ENCODE measurements around the gene FSTL1.

- TF ChIP-seq CTCF (IDR thresholded peaks at IDR 0.05; ENCODE audit: insufficient read depth, low read length) = no peak
- TF ChIP-seq, protein P1, sequence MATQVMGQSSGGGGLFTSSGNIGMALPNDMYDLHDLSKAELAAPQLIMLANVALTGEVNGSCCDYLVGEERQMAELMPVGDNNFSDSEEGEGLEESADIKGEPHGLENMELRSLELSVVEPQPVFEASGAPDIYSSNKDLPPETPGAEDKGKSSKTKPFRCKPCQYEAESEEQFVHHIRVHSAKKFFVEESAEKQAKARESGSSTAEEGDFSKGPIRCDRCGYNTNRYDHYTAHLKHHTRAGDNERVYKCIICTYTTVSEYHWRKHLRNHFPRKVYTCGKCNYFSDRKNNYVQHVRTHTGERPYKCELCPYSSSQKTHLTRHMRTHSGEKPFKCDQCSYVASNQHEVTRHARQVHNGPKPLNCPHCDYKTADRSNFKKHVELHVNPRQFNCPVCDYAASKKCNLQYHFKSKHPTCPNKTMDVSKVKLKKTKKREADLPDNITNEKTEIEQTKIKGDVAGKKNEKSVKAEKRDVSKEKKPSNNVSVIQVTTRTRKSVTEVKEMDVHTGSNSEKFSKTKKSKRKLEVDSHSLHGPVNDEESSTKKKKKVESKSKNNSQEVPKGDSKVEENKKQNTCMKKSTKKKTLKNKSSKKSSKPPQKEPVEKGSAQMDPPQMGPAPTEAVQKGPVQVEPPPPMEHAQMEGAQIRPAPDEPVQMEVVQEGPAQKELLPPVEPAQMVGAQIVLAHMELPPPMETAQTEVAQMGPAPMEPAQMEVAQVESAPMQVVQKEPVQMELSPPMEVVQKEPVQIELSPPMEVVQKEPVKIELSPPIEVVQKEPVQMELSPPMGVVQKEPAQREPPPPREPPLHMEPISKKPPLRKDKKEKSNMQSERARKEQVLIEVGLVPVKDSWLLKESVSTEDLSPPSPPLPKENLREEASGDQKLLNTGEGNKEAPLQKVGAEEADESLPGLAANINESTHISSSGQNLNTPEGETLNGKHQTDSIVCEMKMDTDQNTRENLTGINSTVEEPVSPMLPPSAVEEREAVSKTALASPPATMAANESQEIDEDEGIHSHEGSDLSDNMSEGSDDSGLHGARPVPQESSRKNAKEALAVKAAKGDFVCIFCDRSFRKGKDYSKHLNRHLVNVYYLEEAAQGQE (IDR thresholded peaks at IDR 0.05; ENCODE audit: insufficient replicate concordance, low read depth) = no peak
- no peak for TF ChIP-seq POLR2AphosphoS5 (IDR thresholded peaks at IDR 0.05; ENCODE audit: low read depth)
- TF ChIP-seq GABPA (IDR thresholded peaks at IDR 0.05; ENCODE audit: low read depth) = no peak
Measured at GRCh38 chr3:120475722-120476377, 25.1 kb upstream of the FSTL1 start.
